K562 (cell line): ENCODE results near the gene DENND6A. TPM values are rescaled to one million over a fixed set of nuclear protein-coding genes. Genes with fewer than 3 reads are reported as not detected.

Source experiments
- AFF4 ChIP-seq: sonication (generic); formaldehyde crosslinking; IDR thresholded peaks from 2 replicates; pipeline ENCODE4 v1.8.0; 2023; ENCODE audit warnings: mild to moderate bottlenecking, missing genetic modification reagents
- ATF7 ChIP-seq: fragments of 450-650 bp; IDR thresholded peaks from 2 replicates; pipeline ENCODE4 v1.7.1; 2014; ENCODE audit warnings: mild to moderate bottlenecking, moderate library complexity
- CCNT2 ChIP-seq: IDR thresholded peaks from 2 replicates; pipeline ENCODE4 v1.6.1; 2011; ENCODE audit warnings: borderline replicate concordance, low read depth, mild to moderate bottlenecking, moderate library complexity, mixed read lengths, low read length; ENCODE audit not compliant: insufficient read length; ENCODE audit errors: extremely low read depth
- CTCF ChIP-seq, 3 experiments: IDR thresholded peaks in 2 of 3; conservative IDR thresholded peaks in 1 of 3; 2 replicates each; pipeline ENCODE4 v1.5.1; 2011 to 2012; ENCODE audit warnings: low read length in 3 of 3, mild to moderate bottlenecking in 3 of 3, control low read depth in 2 of 3, improper control_type of control experiment in 1 of 3, inconsistent platforms in 1 of 3, low read depth in 1 of 3, mixed read lengths in 1 of 3, moderate library complexity in 1 of 3; ENCODE audit not compliant: insufficient read depth in 2 of 3
- CTCFL ChIP-seq: IDR thresholded peaks from 2 replicates; pipeline ENCODE4 v1.6.1; 2011; ENCODE audit warnings: borderline replicate concordance, low read depth, mild to moderate bottlenecking, moderate library complexity, low read length; ENCODE audit not compliant: insufficient read depth, poor library complexity, severe bottlenecking
- CXXC5 ChIP-seq: fragments of 250-450 bp; sonication (Bioruptor Pico); IDR thresholded peaks from 2 replicates; pipeline ENCODE4 v1.8.0; 2022; ENCODE audit warnings: inconsistent platforms, mild to moderate bottlenecking, moderate library complexity
- JUND ChIP-seq, 2 experiments: IDR thresholded peaks; 2 replicates in 1 of 2; 3 replicates in 1 of 2; pipeline ENCODE4 v1.6.1; 2011; ENCODE audit warnings: borderline replicate concordance in 2 of 2, low read depth in 2 of 2, low read length in 2 of 2, improper control_type of control experiment in 1 of 2, missing biosample characterization in 1 of 2, missing genetic modification characterization in 1 of 2, missing genetic modification reagents in 1 of 2
- KDM5B ChIP-seq: fragments of 200-600 bp; sonication (generic); IDR thresholded peaks from 2 replicates; pipeline ENCODE4 v1.6.1; 2012; ENCODE audit warnings: low read depth, mild to moderate bottlenecking, moderate library complexity, low read length, control low read depth, inconsistent platforms; ENCODE audit not compliant: insufficient replicate concordance
- LCOR ChIP-seq: sonication (generic); formaldehyde crosslinking; IDR thresholded peaks from 2 replicates; pipeline ENCODE4 v1.8.0; 2022; ENCODE audit warnings: mild to moderate bottlenecking, missing genetic modification reagents
- MAX ChIP-seq: sonication (generic); formaldehyde crosslinking; IDR thresholded peaks from 2 replicates; pipeline ENCODE4 v1.9.0; 2022; ENCODE audit warnings: mild to moderate bottlenecking, missing genetic modification reagents
- MBD2 ChIP-seq: sonication (generic); IDR thresholded peaks from 2 replicates; pipeline ENCODE4 v1.6.1; 2016; ENCODE audit warnings: low read depth, borderline replicate concordance
- PYGO2 ChIP-seq: fragments of 450-650 bp; IDR thresholded peaks from 2 replicates; pipeline ENCODE4 v1.6.1; 2016; ENCODE audit warnings: mild to moderate bottlenecking, missing genetic modification characterization, moderate library complexity, missing compliant biosample characterization
- SPI1 ChIP-seq: IDR thresholded peaks from 2 replicates; pipeline ENCODE4 v1.6.1; 2011; ENCODE audit warnings: low read depth, low read length, control low read depth, borderline replicate concordance
- ZBTB2 ChIP-seq: fragments of 450-650 bp; IDR thresholded peaks from 2 replicates; pipeline ENCODE4 v1.6.1; 2016; ENCODE audit warnings: antibody characterized with exemption
- ZNF232 ChIP-seq: sonication (generic); formaldehyde crosslinking; IDR thresholded peaks from 2 replicates; pipeline ENCODE4 v1.8.0; 2022; ENCODE audit warnings: mild to moderate bottlenecking, missing genetic modification reagents
- polyA plus RNA-seq, 8 experiments: library from polyadenylated mRNA; depleted of rRNA in 4 of 8; stranded (reverse) in 5 of 8; unstranded in 3 of 8; fragments of >200 nt; fragmentation: Nextera tagmentation in 2 of 8; fragmentation: Illumina TruSeq in 1 of 8; extraction: Ambion mirVana in 2 of 8; extraction: Trizol in 1 of 8; gene quantifications; 2 replicates each; pipeline versions ENCODE4 v1.2.1 to v1.2.3, GENCODE V29; 2011 to 2014; ENCODE audit warnings: inconsistent platforms in 1 of 8, missing spikeins in 1 of 8
- total RNA-seq, 7 experiments: library from RNA; depleted of rRNA in 6 of 7; stranded (reverse); fragments of >200 nt in 6 of 7; fragmentation: Illumina TruSeq in 2 of 7; extraction: Trizol in 2 of 7; gene quantifications; 2 replicates each; pipeline versions ENCODE4 v1.2.1 to v1.2.3, GENCODE V29; 2011 to 2021; ENCODE audit warnings: low replicate concordance in 1 of 7

The DENND6A gene
- total and polyA plus RNA-seq, 9 of the 15 experiments (the other 6 are each of a cell fraction or from before 2014, with no cell fraction given) = 1.5 to 12.7 (median 7.1) TPM

- TF ChIP-seq ZNF232 (CRISPR knock-in tag) = no peak
- TF ChIP-seq CXXC5 (CRISPR knock-in tag) = peak; percentile 84
- peak; percentile 80 for TF ChIP-seq LCOR (CRISPR knock-in tag)
- no peak for TF ChIP-seq CTCFL
- peak; percentile 68 for TF ChIP-seq JUND (IDR thresholded peaks at IDR 0.05; ENCODE audit: borderline replicate concordance, low read depth, low read length)
- TF ChIP-seq JUND (tag; IDR thresholded peaks at IDR 0.05; ENCODE audit: borderline replicate concordance, low read depth, low read length) = no peak; the same call in 2 of the 3 replicates
- peak; percentile 95 for TF ChIP-seq KDM5B
- peak; percentile 77; the same call in 1 of the 2 replicates for TF ChIP-seq ZBTB2
- TF ChIP-seq ATF7 = peak; percentile 95
- no peak for TF ChIP-seq MBD2
- TF ChIP-seq SPI1 = 0 out of 2 replicates have a peak, but pooled peaks have one; percentile 19
- TF ChIP-seq AFF4 (CRISPR knock-in tag) = peak; percentile 95
- peak; percentile 76 for TF ChIP-seq PYGO2 (tag)
- TF ChIP-seq CTCF (IDR thresholded peaks at IDR 0.05 in 2 of 3, conservative IDR thresholded peaks at IDR 0.05 in 1 of 3; ENCODE audit: insufficient read depth in 2 of 3, low read depth in 1 of 3, low read length in 3 of 3) = peak; percentile 23 to 50 (median 37); a peak in 4 of 6 replicates
- peak; percentile 82 for TF ChIP-seq MAX (CRISPR knock-in tag)
- TF ChIP-seq CCNT2 = peak; percentile 94
These were observed 95.6 kb downstream of the DENND6A start, which contains the start of gene ARF4 (continued) for GRCh38 chr3:57597127-57597923.
